Esophagus muscularis mucosa (tissue), 4 donors: Measurements from ENCODE around the gene GALNT2. TPM values are rescaled to one million over a fixed set of nuclear protein-coding genes. Genes with fewer than 3 reads are reported as not detected.

Experiments
- DNase-seq: peaks from one replicate; pipeline ENCODE4 v3.0.0-alpha.2; 2017; ENCODE audit errors: extremely low spot score
- H3K27ac ChIP-seq, 4 donors: fragments of 200-600 bp; sonication (generic); replicated peaks in 1 of 4; 1 replicate in 3 of 4; 2 replicates in 1 of 4; pipeline ENCODE4 v1.5.1; 2016 to 2019; ENCODE audit warnings: mild to moderate bottlenecking in 1 of 4
- H3K27me3 ChIP-seq, 4 donors: fragments of 200-600 bp; sonication (generic); one replicate each; pipeline versions ENCODE4 v1.5.1 to v1.6.0; 2016 to 2019
- H3K36me3 ChIP-seq, 4 donors: fragments of 200-600 bp; sonication (generic); one replicate each; pipeline ENCODE4 v1.5.1; 2016 to 2019
- H3K4me1 ChIP-seq, 4 donors: fragments of 200-600 bp; sonication (generic); one replicate each; pipeline ENCODE4 v1.5.1; 2016 to 2019
- H3K4me3 ChIP-seq, 4 donors: fragments of 200-600 bp; sonication (generic); 1 replicate in 2 of 4; 2 replicates in 2 of 4; pipeline ENCODE4 v1.5.1; 2016 to 2019; ENCODE audit warnings: mild to moderate bottlenecking in 4 of 4, moderate library complexity in 1 of 4
- H3K9me3 ChIP-seq, 4 donors: fragments of 200-600 bp; sonication (generic); 1 replicate in 3 of 4; 2 replicates in 1 of 4; pipeline ENCODE4 v1.5.1; 2016 to 2019
- EP300 ChIP-seq: sonication (generic); formaldehyde crosslinking; IDR thresholded peaks from one replicate; pipeline ENCODE4 v1.6.1; 2017; ENCODE audit warnings: antibody characterized with exemption
- POLR2A ChIP-seq: fragments of 450-650 bp; IDR thresholded peaks from one replicate; pipeline ENCODE4 v1.6.1; 2017; ENCODE audit warnings: antibody characterized with exemption, moderate library complexity, mild to moderate bottlenecking, low read depth
- POLR2AphosphoS5 ChIP-seq, 2 donors: sonication (generic); formaldehyde crosslinking; IDR thresholded peaks; one replicate each; pipeline ENCODE4 v1.6.1; 2017; ENCODE audit warnings: antibody characterized with exemption in 2 of 2
- WGBS: methylation state at CpG from one replicate; pipeline ENCODE4 v1.1.5; 2018; 5-methylcytosine and 5-hydroxymethylcytosine counted together
- intact Hi-C: fragments of 100-400 bp; cut with DNase I; formaldehyde crosslinking; loops from one replicate; pipeline ENCODE4 v1.15.1; 2023
- total RNA-seq, 4 donors: library from RNA; depleted of rRNA; stranded (reverse); fragments of >200 nt; gene quantifications; one replicate each; pipeline versions ENCODE4 v1.1.0 to v1.2.1, GENCODE V29; 2016
- TF ChIP-seq, protein P1 (sequence below), 3 experiments: fragments of 200-600 bp in 2 of 3; fragments of 450-650 bp in 1 of 3; sonication (generic) in 2 of 3; IDR thresholded peaks; one replicate each; pipeline ENCODE4 v1.5.1; 2017 to 2019; ENCODE audit warnings: antibody characterized with exemption in 3 of 3, mild to moderate bottlenecking in 2 of 3, moderate library complexity in 1 of 3

The GALNT2 gene
- total RNA-seq, 4 donors from 2014 or later = 89.6 to 145 (median 129) TPM

DNA sequence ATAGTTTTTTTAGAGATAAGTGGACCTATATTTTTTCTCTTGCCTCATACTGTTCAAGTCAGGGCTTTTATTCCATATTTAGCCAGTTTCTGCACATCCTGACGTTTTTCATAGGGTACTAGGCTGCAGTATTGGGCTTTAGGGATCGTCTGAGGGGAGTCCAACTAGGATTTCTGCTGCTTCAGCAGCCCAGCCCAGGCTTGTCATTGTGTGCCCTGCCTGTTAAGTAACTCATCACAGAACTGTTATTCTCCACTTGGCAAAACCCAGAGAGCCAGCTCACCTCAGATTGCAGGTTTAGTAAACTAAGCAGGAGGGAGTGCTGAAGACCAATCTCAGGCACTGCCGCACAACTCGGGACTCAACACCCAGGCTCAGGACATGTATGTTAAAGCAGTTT lies 2.8 kb downstream of the GALNT2 start:
- peak overlapping the region; percentile 1 to 95 (median 56) for H3K4me3 ChIP-seq
- 34% methylated on average over 4 of the region's 4 CpGs for WGBS
- TF ChIP-seq, protein P1, sequence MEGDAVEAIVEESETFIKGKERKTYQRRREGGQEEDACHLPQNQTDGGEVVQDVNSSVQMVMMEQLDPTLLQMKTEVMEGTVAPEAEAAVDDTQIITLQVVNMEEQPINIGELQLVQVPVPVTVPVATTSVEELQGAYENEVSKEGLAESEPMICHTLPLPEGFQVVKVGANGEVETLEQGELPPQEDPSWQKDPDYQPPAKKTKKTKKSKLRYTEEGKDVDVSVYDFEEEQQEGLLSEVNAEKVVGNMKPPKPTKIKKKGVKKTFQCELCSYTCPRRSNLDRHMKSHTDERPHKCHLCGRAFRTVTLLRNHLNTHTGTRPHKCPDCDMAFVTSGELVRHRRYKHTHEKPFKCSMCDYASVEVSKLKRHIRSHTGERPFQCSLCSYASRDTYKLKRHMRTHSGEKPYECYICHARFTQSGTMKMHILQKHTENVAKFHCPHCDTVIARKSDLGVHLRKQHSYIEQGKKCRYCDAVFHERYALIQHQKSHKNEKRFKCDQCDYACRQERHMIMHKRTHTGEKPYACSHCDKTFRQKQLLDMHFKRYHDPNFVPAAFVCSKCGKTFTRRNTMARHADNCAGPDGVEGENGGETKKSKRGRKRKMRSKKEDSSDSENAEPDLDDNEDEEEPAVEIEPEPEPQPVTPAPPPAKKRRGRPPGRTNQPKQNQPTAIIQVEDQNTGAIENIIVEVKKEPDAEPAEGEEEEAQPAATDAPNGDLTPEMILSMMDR (IDR thresholded peaks at IDR 0.05) = no peak
- TF ChIP-seq POLR2AphosphoS5 (IDR thresholded peaks at IDR 0.05) (no peak), POLR2A (no peak), EP300 (no peak)
- peaks cover 31 to 81% (median 72%) of the 10 kb centered on the region in 4 donors for H3K4me1 ChIP-seq
- no peaks in the 10 kb centered on the region for H3K36me3 ChIP-seq
- H3K9me3 ChIP-seq = no peaks in the 10 kb centered on the region
- H3K27ac ChIP-seq = peak overlapping the region in 1 of 4 donors; percentile 25
- DNase-seq = no peak
- intact Hi-C loops = loop anchor here (5.0 to 10.0 kb wide), 4 partner anchors 38 to 405 kb away; no protein-coding TSS in a partner anchor
- no peaks in the 10 kb centered on the region for H3K27me3 ChIP-seq

DNA sequence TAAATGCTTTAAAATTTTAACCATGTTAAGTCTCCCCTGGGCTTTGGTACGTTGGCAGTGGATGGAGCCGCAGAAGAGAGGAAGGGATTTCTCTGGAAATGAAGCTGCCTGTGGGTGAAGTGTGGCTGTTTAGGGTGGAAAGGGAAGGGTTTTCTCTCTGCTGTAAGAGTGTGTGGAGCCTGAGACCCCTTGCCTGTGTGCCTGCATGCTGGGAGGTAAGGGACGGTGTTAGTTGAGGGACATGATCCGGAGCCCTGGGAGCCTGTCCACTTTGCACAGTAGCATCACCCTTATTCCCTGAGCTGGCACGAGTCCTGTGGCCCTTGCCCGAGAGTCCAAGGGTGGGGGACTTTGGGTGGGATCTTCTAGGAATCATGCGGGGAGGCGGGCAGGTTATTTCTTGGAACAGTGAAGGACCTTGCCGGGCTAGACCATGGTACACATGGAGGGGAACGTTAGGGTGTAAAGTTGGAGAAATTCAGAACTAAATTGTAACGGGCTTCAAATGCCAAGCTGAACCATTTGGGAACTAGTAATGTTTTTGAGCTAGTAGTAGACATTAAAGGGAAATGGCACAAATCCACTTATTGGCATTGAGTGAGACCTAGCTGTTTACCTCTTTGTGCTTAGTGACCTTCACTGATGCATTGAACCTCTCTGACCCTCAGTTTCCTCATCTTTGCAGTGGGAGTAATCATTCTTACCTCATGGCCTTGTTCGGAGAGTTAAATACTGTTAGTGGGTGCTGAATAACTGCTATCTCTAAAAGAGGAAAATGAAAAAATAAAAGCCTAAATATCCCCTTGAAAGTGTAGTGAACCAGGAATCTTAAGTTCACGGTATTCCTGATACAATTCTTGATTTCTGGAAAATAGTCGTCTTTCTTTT lies 3.5 kb downstream of the GALNT2 start:
- intact Hi-C loops = no loop called here
- no peaks in the 10 kb centered on the region for H3K27me3 ChIP-seq
- 95% methylated on average over 10 of the region's 14 CpGs for WGBS
- no peaks in the 10 kb centered on the region for H3K9me3 ChIP-seq
- peaks cover 32 to 87% (median 79%) of the 10 kb centered on the region in 4 donors for H3K4me1 ChIP-seq
- no peaks in the 10 kb centered on the region for H3K36me3 ChIP-seq
- no peak for TF ChIP-seq EP300
- no peak for TF ChIP-seq POLR2AphosphoS5 (IDR thresholded peaks at IDR 0.05)
- no peak for TF ChIP-seq POLR2A
- TF ChIP-seq, protein P1 (IDR thresholded peaks at IDR 0.05) = no peak
- peak overlapping the region; percentile 1 to 95 (median 56) for H3K4me3 ChIP-seq
- no peak for DNase-seq
- H3K27ac ChIP-seq = no peak overlapping the region

DNA sequence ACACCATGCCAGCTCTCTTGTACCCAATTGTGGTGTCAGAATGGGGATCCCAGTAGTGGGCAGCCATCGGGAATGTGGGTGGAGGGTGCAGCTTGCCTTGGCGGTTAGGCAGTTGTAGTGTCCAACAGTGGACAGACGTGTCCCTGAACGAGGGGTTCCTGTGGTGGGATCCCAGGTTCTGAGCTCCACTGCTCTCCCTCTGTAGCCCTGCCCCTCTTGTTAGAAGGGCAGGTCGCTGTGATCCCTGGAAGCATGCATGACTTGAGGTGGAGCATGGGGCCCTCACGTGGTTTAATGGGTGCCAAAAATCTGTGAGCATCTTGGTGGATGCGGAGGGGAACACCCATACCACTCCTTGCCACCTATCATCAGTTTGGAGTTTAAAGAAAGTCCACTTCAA lies 4.3 kb downstream of the GALNT2 start:
- H3K27ac ChIP-seq = no peak overlapping the region
- no peak for TF ChIP-seq POLR2A
- no peak for TF ChIP-seq EP300
- TF ChIP-seq POLR2AphosphoS5 (IDR thresholded peaks at IDR 0.05) = no peak
- H3K36me3 ChIP-seq = peaks cover 0 to 2% (median 0%) of the 10 kb centered on the region in 4 donors
- no peaks in the 10 kb centered on the region for H3K9me3 ChIP-seq
- no peak for DNase-seq
- H3K27me3 ChIP-seq = no peaks in the 10 kb centered on the region
- no peak overlapping the region for H3K4me3 ChIP-seq
- intact Hi-C loops = no loop called here
- H3K4me1 ChIP-seq = peaks cover 31 to 87% (median 81%) of the 10 kb centered on the region in 4 donors
- WGBS = 77% methylated on average over 7 of the region's 7 CpGs

DNA sequence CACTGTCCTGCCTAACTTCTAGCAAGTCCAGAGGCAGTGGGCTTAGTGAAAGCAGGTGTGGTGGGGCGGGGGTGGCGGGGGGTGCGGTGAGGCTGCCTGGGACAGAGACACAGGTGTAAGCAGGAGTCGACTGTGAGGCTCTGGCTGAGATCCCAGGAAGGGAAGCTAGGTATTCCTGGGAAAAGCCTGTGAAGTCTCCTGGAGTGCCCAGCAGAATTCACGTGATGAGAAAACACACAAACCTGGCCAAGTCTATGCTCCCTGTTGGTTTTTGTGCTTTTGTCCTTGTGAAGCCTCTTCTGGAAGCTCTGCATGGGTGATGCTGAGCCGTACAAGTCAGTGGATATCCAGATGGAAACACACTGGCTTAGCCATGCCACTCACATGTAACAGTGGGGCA lies 5.3 kb downstream of the GALNT2 start:
- WGBS = 75% methylated on average over 6 of the region's 6 CpGs
- Histone ChIP-seq H3K4me1 (peaks cover 29 to 92% (median 85%) of the 10 kb centered on the region in 4 donors), H3K9me3 (no peaks in the 10 kb centered on the region), H3K27ac (peak overlapping the region in 1 of 4 donors; percentile 5), H3K4me3 (no peak overlapping the region), H3K27me3 (no peaks in the 10 kb centered on the region), H3K36me3 (peaks cover 0 to 9% (median 0%) of the 10 kb centered on the region in 4 donors)
- no peak for DNase-seq
- no peak for TF ChIP-seq POLR2A
- TF ChIP-seq, protein P1 (IDR thresholded peaks at IDR 0.05) = no peak
- no peak for TF ChIP-seq EP300
- TF ChIP-seq POLR2AphosphoS5 (IDR thresholded peaks at IDR 0.05) = no peak
- intact Hi-C loops = no loop called here

DNA sequence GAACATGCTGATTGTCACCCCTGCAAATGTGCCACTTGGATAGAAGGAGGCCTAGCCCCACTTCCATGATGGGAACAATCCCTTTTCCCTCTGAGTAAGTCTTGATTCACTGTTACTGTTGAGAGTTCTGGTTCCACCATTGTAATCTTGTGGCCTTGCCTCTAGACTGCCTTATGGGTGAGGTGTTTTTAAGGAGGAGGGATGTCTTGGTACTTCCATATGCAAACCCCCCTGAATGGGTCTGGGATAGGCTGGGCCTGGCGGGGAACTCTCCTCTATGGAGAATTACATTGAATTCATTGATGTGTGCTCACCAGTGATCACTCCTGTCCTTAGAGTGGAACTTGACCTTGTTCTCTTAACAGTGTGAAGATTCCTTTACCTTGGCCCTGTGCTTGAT lies 5.8 kb downstream of the GALNT2 start:
- intact Hi-C loops = no loop called here
- H3K4me1 ChIP-seq = peaks cover 29 to 96% (median 87%) of the 10 kb centered on the region in 4 donors

More for the DNA sequence above, 5.8 kb downstream of the GALNT2 start:
- Histone ChIP-seq H3K9me3 (no peaks in the 10 kb centered on the region), H3K4me3 (no peak overlapping the region), H3K36me3 (peaks cover 0 to 9% (median 0%) of the 10 kb centered on the region in 4 donors), H3K27me3 (no peaks in the 10 kb centered on the region), H3K27ac (peak overlapping the region in 2 of 4 donors; percentile 5 to 42)
- no peak for DNase-seq
- WGBS = 100% methylated on average over 1 of the region's 1 CpG
- no peak for TF ChIP-seq POLR2A
- TF ChIP-seq EP300 = no peak
- TF ChIP-seq POLR2AphosphoS5 (IDR thresholded peaks at IDR 0.05) = no peak
- TF ChIP-seq, protein P1 (IDR thresholded peaks at IDR 0.05) = no peak
